Cardiac muscle cell (in vitro differentiated cells and primary cell): Measurements from ENCODE around the gene BNIP3. TPM values are rescaled to one million over a fixed set of nuclear protein-coding genes. Genes with fewer than 3 reads are reported as not detected.
A peak's percentile ranks its signal among the peaks of the same experiment; 100 is the strongest.

Experiments
- DNase-seq, 2 donors: peaks; one replicate each; pipeline versions ENCODE4 v3.0.0 to v3.0.0-alpha.2; 2010 to 2017; ENCODE audit warnings: low read depth in 1 of 2, low spot score in 1 of 2
- H3K27ac ChIP-seq: fragments of 200-600 bp; sonication (generic); 2 replicates; pipeline ENCODE4 v1.5.1; 2016
- H3K27me3 ChIP-seq: fragments of 200-600 bp; sonication (generic); 2 replicates; pipeline ENCODE4 v1.6.0; 2016; ENCODE audit warnings: control low read depth
- H3K36me3 ChIP-seq: fragments of 200-600 bp; sonication (generic); 2 replicates; pipeline ENCODE4 v1.5.1; 2016; ENCODE audit warnings: control low read depth
- H3K4me1 ChIP-seq: fragments of 200-600 bp; sonication (generic); 2 replicates; pipeline ENCODE4 v1.8.1; 2017; ENCODE audit warnings: low read depth, mild to moderate bottlenecking, mixed run types
- H3K4me3 ChIP-seq: fragments of 200-600 bp; sonication (generic); 2 replicates; pipeline ENCODE4 v1.5.1; 2016; ENCODE audit warnings: mild to moderate bottlenecking
- H3K9me3 ChIP-seq: fragments of 200-600 bp; sonication (generic); 2 replicates; pipeline ENCODE4 v1.5.1; 2017; ENCODE audit warnings: low read depth, mild to moderate bottlenecking, control low read depth
- CTCF ChIP-seq: IDR thresholded peaks from 2 replicates; pipeline ENCODE4 v1.5.1; 2012; ENCODE audit warnings: low read depth, mild to moderate bottlenecking, low read length
- polyA plus RNA-seq: library from polyadenylated mRNA; unstranded; fragments of >200 nt; fragmentation: Nextera tagmentation; extraction: Ambion mirVana; gene quantifications from 2 replicates; pipeline ENCODE4 v1.2.1, GENCODE V29; 2016
- total RNA-seq: library from RNA; depleted of rRNA; stranded (reverse); fragments of >200 nt; gene quantifications from 2 replicates; pipeline ENCODE4 v1.2.3, GENCODE V29; 2016

Gene BNIP3
- total and polyA plus RNA-seq, 2 experiments from 2014 or later: 686 to 1,301 TPM

GRCh38 chr10:131930586-131931330, 51.0 kb downstream of the BNIP3 start:
- Histone ChIP-seq H3K4me3 (no peak overlapping the region), H3K9me3 (no peaks in the 10 kb centered on the region), H3K27me3 (no peaks in the 10 kb centered on the region), H3K4me1 (peaks cover 35% of the 10 kb centered on the region), H3K36me3 (no peaks in the 10 kb centered on the region), H3K27ac (no peak overlapping the region)
- DNase-seq: no peak
- TF ChIP-seq CTCF: no peak

GRCh38 chr10:131930150-131930549, 51.6 kb downstream of the BNIP3 start:
- no peak for DNase-seq
- H3K9me3 ChIP-seq: no peaks in the 10 kb centered on the region
- TF ChIP-seq CTCF: no peak
- H3K4me1 ChIP-seq: peaks cover 35% of the 10 kb centered on the region
- H3K36me3 ChIP-seq: no peaks in the 10 kb centered on the region
- H3K27ac ChIP-seq: no peak overlapping the region
- no peak overlapping the region for H3K4me3 ChIP-seq
- H3K27me3 ChIP-seq: no peaks in the 10 kb centered on the region

GRCh38 chr10:131929122-131929845, 52.4 kb downstream of the BNIP3 start:
- peaks cover 35% of the 10 kb centered on the region for H3K4me1 ChIP-seq
- no peak for TF ChIP-seq CTCF
- no peaks in the 10 kb centered on the region for H3K36me3 ChIP-seq
- H3K9me3 ChIP-seq: no peaks in the 10 kb centered on the region
- no peak overlapping the region for H3K4me3 ChIP-seq
- peak in 1 of 2 donors; percentile 11 for DNase-seq
- H3K27me3 ChIP-seq: no peaks in the 10 kb centered on the region
- H3K27ac ChIP-seq: peak overlapping the region; percentile 53

GRCh38 chr10:131928248-131929095, 53.3 kb downstream of the BNIP3 start:
- H3K4me3 ChIP-seq: no peak overlapping the region
- H3K27ac ChIP-seq: peak overlapping the region; percentile 53
- peaks cover 35% of the 10 kb centered on the region for H3K4me1 ChIP-seq
- no peaks in the 10 kb centered on the region for H3K27me3 ChIP-seq
- no peaks in the 10 kb centered on the region for H3K9me3 ChIP-seq
- no peaks in the 10 kb centered on the region for H3K36me3 ChIP-seq
- DNase-seq: peak in 1 of 2 donors; percentile 12
- no peak for TF ChIP-seq CTCF

GRCh38 chr10:131926743-131927595, 54.8 kb downstream of the BNIP3 start:
- DNase-seq: no peak
- no peak for TF ChIP-seq CTCF
- H3K9me3 ChIP-seq: no peaks in the 10 kb centered on the region
- no peak overlapping the region for H3K27ac ChIP-seq
- H3K4me1 ChIP-seq: peaks cover 35% of the 10 kb centered on the region
- H3K4me3 ChIP-seq: no peak overlapping the region
- H3K36me3 ChIP-seq: no peaks in the 10 kb centered on the region
- no peaks in the 10 kb centered on the region for H3K27me3 ChIP-seq
